HG03103 (cell line): Measurements from ENCODE around the gene POU2F2.
"Not testable (repeated sequence)": the region's sequence is repeated elsewhere in the genome, so short reads cannot be mapped to it uniquely, and the experiment has no call there.

ENCODE experiments used
- ATAC-seq: cut with Tn5 transposase; IDR thresholded peaks from one replicate; pipeline ENCODE4 v1.9.1; 2021; ENCODE audit warnings: low read depth; ENCODE audit not compliant: unreplicated experiment

The POU2F2 gene

DNA sequence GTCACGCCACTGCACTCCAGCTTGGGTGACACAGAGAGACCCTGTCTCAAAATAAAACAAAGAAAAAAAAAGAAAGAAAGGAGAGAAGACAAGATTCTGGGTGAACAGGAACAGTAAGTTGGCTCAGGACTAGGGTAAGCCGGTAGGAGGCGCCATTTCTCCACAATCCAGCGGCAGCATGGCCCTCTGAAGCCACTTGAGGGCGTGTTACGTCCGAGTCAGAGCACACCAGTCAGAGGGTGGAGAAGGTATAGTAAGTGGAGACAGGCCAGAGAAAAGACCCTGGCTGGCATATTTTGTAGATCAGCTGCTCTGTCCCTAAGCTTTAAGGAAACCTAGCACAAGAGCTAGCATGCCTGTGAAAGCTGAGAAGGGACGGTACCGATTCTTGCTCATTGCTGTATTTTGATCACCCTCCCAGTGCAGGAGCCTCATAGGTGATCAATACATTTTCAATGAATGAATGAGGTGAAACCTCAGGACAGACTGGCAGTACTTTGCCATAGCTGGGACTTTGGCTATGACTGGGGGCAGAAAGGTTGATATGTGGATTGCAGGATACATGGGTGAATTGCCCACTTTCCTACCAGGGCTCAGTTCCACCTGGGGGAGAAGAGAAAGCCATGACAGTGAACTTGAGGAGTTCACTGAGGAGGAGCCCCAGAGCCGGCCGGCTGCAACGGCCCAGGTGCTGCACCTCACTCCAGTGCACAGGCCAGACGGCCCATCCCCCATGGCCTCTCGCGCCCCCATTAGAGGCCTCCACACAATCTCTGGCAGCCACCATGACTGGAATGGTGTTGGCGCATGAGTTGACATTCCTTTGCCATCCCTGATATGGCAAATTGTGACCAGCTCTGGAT lies 23.5 kb downstream of the POU2F2 start:
- ATAC-seq = no peak

DNA sequence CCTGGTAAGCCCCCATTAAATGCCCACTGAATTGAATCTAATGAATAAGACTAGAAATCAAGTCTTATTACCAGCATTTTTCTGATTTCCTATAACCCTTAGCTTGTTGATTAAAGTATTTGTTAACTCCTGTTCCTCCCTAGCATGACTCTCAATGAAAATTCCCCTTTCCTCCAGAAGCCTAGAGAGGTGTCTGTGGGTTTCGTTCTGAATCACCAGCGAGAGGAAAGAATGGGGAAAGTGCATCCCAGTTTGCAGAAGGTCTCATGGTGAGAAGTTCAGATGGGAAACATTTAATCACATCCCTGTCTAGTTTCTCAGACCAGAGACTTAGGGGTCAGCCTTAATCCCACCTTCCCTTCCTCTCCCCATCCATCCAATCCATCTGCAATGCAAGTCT lies 26.9 kb downstream of the POU2F2 start:
- ATAC-seq = no peak

DNA sequence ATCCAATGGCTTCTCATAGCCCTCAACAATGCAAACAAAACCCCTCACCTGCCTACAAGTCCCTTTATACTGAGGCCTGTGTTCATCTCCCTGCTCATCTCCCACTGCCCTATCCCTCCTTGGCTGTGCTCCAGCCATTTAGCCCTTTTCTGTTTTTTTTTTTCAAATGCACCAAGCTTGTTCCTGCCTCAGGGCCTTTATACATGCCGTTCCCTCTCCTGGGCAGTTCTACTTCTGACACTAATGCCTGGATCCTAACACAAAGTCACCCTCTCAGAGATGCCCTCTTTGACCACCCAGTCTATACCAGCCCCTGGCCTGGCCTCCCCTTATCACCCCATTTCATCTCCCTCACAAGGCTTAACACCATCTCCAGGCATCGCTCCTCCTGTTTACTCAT lies 29.4 kb downstream of the POU2F2 start:
- no peak for ATAC-seq

DNA sequence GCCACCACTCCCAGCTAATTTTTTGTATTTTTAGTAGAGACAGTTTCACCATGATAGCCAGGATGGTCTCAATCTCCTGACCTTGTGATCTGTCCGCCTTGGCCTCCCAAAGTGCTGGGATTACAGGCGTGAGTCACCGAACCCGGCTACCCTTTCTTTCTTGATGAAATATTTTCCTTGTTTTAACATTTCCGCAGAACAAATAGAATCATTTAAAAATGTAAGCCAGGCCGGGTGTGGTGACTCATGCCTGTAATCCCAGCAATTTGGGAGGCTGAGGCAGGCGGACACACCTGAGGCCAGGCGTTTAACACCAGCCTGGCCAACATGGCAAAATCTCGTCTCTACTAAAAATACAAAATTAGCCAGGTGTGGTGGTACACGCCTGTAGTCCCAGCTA lies 32.0 kb downstream of the POU2F2 start:
- not testable (repeated sequence) for ATAC-seq

DNA sequence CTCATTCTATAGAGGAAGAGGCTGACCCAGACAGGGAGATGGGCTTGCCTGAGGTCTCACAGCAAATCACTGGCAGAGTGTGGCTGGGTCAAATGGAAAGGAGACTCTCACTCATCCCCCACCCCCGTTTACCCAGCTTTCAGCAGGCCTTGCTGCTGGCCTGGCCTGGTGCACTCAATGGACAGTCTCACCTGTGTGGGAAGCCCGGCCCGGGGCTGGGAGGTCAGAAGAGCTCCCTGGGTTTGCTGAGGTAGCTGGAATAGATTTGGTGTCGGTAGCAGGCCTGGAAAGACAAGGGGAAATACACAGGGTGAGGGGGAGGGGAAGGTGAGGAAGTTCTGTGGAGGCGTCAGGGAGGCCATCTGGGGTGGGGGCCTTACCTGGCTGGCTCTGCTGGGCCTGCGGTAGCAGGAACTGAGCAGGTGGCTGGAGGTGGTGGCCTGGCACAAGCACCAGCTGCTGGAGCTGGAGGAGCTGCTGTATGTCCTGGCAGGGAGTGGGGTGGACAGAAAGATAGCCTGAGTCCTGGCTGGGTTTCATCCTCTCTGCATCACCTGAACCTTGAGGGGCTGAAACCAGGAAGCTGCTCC lies 32.8 kb downstream of the POU2F2 start:
- ATAC-seq = no peak

DNA sequence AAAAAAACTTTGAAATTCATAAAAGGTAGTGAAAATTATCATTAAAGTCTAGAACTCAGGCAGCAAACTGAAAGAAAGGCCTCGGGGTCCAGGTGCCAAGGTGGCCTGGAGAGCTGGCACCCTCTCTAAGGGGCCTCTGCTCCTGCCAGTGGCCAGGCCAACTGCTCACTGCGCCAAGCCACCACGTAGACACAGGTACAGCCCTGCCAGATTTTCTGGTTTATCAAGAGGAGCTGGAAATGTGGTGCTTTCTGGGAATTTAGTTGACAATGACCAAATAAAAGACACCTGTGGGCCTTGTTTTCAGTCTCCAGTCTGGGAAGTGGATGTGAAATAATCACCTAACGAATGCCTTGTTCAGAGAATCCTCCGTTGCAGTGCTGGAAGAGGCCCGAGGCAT lies 33.5 kb downstream of the POU2F2 start:
- ATAC-seq = no peak

DNA sequence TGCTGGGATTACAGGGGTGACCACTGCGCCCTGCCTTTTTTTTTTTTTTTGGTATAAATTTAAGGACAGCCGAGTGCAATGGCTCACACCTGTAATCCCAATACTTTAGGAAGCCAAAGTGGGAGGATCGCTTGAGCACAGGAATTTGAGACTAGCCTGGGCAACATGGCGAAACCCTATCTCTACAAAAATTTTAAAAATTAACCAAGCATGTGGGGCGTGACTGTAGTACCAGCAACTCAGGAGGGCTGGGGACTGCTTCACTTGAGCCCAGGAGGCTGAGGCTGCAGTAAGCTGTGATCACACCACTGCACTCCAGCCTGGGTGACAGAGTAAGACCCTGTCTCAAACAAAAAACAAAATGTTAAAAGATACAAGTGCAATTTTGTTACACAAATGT lies 34.8 kb downstream of the POU2F2 start:
- no peak for ATAC-seq

DNA sequence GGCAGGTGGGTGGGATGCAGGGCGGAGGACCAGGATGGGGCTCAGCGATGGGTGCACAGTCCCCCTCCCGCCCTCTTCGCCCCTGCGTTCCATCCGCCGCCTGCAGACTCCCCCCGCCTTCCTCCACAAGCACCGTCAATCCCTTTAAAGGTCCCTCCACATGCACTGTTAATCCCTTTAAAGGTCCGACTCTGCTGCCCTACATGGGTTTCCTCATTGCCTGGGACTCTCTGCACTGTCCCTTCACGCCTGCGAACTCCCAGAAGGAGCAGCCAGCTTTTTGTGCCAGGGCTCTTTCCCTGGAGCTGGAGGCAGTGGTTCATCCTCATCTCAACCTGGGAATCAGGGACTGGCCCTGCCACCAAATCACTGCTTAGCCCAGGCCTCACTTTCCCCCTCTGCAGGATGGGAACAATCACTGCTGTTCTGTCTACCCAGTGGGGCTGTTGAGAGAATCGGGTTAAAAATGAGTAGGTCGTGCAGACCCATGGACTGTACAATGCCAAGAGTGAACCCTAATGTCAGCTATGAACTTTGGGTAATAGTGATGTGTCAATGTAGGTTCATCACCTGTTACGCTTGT lies 35.9 kb downstream of the POU2F2 start:
- no peak for ATAC-seq

DNA sequence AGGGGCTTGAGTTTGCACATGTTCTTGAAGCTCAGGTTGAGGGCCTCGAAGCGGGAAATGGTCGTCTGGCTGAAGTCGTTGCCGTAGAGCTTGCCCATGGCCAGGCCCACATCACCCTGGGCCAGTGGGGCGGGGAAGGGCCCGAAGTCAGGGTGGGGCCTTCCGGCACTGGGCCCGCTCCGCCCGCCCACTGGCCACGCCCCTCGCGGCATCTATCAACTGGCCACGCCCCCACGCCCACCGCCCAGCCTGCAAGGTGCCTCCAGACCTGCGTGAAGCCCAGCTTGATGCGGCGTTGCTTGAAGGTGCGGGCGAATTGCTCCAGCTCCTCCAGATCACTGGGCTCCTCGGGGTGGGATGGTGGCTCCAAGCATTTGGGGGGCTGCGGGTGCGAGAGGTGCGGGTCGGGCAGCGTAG lies 36.4 kb downstream of the POU2F2 start:
- ATAC-seq = no peak

DNA sequence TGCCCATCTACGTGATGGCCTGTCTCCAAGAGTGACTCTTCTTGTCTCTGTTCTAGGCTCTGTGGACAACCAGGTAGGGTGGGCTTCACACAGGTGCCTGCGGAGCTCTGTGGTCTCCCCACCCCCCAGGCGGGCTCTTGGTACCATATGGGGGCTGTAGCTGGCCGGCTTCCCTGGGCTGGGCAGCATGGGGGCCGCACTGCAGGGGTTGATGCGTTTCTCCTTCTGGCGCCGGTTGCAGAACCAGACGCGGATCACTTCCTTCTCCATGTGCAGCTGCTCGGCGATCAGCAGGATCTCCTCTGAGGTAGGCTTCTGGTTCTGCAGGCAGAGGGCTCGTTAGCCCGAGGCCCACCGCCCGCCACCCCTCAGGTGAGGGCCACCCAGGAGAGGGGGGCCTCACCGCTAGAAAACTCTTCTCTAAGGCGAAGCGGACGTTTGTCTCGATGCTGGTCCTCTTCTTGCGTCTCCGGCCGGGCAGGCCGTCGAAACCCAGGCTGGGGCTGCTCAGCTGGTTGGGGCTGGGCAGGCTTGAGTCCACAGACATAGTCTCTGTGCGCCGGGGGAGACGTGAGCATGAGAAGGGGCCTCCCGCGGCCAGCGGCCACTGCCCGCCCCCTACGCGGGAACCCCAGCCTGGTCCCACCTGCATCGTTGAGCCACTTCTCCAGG lies 37.0 kb downstream of the POU2F2 start:
- ATAC-seq = no peak

DNA sequence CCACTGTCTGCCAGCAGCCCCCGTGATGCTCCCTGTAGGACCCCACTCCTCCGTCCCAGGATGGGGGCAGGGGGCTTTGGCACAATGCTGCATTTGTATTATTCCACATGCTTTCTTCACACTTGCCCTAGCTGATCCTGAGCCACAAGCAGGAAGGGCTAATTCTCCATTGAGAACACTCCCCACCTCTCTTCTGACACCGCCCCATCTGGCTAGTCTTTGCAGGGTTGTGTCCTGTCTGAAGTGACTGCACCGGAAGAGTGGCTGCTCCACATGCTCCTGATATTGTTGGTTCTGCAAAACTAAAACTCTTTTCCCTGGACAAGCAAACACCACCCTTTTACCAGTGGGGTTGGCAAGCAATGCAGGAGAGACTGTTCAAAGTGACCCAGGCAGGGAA lies 38.3 kb downstream of the POU2F2 start:
- no peak for ATAC-seq

DNA sequence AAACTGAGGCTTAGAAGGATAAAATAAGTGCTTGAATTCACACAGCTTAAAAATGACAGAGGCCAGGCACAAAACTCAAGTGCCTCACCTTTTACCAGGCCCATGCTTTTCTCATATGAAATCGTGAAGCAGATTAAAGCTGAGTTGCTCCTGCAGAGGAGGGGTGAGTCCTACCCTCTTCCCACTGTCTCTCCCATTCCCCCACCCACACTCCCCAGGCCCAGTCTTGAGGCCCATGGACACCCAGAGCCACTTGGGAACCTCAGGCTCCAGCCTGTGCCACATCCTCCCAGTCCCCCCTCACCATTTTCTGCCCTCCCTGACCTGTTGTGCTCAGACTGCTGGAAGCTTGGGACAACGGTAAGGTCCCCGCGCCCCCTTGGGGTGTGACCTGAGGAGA lies 38.7 kb downstream of the POU2F2 start:
- ATAC-seq = no peak

DNA sequence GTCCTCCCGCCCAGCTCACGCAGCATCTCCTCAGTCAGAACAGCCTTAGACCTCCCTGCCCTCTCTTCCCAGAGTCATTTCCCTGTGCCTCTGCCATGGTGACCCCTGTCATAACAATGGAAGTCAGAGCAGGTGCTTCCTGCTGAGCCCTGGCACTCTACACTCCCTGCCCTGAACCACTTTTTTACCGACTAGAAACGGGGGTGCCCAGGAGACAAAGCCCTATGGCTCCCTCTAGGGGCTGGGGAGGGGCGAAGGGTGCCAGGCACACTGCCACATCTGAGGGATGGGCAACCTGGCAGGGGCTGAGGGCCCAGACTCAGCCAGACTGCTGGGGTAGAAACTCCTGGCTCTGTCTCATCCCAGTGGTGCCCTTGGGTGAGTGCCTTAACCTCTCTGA lies 39.9 kb downstream of the POU2F2 start:
- no peak for ATAC-seq

DNA sequence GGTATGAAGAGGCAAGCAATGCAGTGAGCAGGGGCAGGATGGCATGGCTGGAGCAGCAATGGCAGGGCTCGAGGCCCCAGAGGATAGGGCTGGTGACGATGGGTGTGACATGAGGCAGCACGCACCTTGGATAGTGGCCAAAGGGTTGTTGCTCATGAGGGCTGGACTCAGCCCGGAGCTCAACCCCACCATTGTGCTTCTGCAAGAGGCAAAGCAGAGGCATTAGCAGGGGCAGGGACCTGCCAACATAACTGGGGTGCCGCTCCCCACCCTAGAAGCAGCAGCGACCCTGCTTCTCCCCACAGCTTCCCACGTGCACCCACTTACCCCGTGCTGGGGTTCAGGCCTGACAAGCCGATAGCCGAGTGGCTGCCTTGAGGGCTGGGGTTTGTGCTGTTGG lies 40.5 kb downstream of the POU2F2 start:
- ATAC-seq = no peak

DNA sequence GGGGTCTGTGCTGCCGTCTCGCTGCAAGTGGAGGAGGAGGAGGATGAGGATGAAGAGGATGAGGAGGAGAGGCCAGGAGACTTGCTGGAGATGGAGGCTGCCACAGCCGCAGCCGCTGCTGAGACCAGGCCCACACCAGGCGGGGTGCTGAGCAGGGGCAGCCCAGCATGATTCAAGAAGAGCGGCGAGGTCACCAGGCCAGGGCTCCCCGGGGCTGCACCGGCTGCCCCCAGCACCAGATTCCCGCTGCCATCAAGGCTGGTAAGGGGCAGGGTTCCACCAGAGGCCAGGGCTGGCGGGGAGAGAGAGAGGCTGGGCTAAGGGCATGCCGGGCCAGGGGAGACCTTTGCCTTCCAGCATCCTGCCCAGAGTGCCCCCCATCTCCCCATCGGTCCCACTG lies 40.9 kb downstream of the POU2F2 start:
- no peak for ATAC-seq

DNA sequence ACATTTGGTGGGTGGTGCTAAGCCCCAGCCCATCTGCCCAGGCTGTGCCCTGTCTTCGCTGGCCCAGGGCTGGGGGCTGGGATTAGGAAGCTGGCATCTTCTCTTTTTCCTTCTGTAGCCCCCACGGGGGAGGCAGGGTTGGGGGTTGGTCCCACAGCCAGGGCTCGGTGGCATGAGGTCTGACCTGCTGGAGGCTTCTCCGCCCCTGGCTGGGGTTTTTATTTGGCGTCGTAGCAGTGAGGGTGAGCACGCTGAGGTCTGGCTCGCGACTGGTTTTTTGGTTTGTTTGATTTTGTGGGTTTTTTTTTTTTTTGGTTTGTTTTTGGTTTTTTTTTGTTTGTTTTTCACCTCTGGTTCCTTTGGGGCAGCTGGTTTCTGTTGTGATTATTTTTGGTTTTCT lies 41.6 kb downstream of the POU2F2 start:
- no peak for ATAC-seq

DNA sequence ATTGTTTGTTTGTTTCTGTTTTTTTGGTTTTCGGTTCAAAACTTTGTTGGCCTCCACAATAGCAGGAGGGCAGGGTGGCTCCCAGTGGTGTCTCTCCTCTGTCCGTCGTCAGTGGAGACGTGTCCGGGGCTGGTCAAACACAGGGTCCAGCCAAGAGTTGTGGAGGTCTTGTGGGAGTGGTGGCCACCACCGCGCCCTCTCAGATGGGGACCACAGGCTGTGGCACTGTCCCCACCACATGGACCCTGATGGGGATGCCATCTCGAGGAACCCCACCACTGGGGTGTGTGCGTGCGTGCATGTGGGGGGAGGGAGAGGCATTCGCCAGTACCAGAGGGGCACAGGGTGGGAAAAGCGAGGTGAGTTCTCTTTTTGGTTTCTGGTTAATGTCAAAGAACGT lies 42.5 kb downstream of the POU2F2 start:
- no peak for ATAC-seq

DNA sequence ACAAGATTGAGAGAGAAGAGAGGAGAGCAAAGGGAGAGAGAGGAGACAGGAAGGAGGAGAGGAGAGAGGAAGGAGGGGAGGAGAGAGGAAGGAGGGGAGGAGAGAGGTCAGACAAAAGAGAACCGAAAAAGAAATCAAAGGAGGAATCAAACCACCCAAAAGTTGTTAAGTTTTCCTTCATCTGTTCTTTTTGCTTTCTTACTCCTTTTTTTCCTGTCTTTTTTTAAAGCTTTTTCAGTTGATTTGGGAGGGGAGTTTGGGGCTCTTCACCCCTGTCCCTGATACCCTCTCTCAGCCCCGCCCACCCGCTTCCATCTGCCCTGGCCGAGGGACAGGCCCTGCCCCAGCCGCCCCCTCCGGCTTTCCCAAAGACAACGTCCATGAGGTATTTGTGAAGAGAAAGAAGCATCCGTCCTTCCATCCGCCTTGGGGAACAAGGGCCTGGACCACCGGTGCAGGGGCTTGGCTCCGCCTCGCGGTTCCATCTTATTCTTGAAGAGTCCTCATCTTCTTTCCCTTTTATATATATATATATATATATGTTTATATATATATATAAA lies 43.0 kb downstream of the POU2F2 start:
- ATAC-seq = no peak

DNA sequence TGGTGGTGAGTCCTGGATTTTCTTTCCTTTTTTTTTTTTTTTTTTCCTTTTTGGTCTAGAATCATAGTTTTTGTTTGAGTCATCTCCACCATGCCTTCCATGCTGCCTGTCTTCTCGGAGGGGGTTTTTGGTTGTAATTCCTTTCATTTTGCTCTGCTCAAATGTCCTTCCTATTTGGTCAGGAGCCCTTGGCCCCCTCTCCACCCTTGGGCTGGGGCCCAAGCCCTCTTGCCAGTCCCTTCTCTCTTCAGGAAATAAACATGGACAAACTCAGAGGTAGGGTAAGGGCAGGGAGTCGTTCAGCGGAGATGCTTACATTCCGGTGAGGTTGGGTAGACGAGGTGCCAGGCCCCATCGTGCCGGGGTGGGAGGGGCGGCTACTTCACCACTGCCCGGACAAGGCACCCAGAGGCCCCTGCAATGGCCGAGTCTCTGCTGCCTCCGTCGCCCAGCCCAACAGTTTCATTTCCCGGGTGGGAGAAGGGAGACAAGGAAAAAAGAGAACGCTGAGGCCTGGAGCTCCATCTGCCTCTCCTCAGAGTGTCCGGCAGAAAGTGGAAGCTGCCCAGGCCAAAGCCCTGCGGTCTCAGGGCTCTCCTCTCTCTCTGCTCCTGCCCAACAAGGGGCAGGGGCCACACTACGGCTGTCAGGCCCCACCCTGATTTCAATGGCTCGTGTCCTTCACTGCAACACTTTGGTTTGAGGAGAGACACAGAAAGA lies 43.6 kb downstream of the POU2F2 start:
- no peak for ATAC-seq

DNA sequence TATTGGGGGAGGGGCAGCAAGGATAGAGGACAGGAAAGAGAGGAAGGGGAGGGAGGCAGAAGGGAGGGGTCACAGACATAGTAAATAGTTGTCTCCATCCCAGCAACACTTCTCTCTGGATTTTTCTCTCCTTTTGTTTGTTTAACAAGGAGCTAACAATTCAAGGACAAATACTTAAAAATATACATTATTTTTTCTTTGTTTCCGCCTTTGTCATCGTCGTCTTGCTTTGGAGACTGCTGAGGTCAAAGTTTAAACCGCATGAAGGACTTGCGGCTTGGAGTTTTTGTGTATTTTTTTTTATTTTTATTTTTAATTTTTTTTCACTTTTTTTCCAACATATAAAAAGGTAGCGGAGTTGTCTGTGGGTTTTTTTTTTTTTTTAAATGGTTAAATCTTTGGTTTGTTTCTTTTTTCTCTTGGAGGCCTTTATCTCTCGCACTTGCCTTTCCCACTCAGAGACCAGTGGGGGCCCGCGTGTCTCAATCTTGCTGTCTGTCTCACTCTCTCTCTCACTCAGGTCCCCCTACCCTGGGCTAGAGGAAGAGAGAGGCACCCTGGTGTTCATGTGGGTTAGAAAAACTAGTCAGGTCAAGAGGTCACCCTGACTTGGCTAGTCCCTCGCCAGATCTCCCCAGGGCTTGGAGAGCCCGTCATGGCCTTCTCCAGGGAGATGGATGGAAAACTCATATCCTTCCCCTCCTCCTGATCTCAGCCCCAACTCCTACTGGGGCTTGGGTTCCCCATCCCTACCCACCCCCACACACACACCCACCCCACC lies 45.3 kb downstream of the POU2F2 start:
- ATAC-seq = no peak
